Measurements from ENCODE around the gene SKIC3.

GRCh38 chr5:95572016-95572415 lies 17.2 kb upstream of the SKIC3 start:
- no peak for TF ChIP-seq POLR2A (IDR thresholded peaks at IDR 0.05)
- TF ChIP-seq CTCF (IDR thresholded peaks at IDR 0.05) = no peak
- no peak for TF ChIP-seq POLR2AphosphoS5 (IDR thresholded peaks at IDR 0.05)
- TF ChIP-seq EP300 (IDR thresholded peaks at IDR 0.05) = no peak

Measured in sigmoid colon (tissue), 4 donors.